Measurements from ENCODE around the gene LCE1E. TPM values are rescaled to one million over a fixed set of nuclear protein-coding genes. Genes with fewer than 3 reads are reported as not detected.

Gene LCE1E
- total and polyA plus RNA-seq, 10 of the 15 experiments (the other 5 are each of a cell fraction or from before 2014, with no cell fraction given) = 0.33 to 8.2 (median 1.3) TPM; not detected in 1

- RAD21 ChIA-PET (ENCODE audit: unreplicated experiment) = no interaction called here
- Histone ChIP-seq H3K4me1 (ENCODE audit: control insufficient read depth, insufficient read depth, low read length) (no peaks in the 10 kb centered on the region), H3K79me2 (ENCODE audit: control insufficient read depth, insufficient read depth, low read length) (no peaks in the 10 kb centered on the region), H2AFZ (ENCODE audit: control insufficient read depth, low read depth, low read length) (no peak within 1 kb of the TSS), H3K36me3 (ENCODE audit: control insufficient read depth in 2 of 2, insufficient read depth in 2 of 2, low read length in 1 of 2) (no peaks in the 10 kb centered on the region), H3K4me3 (no peak within 1 kb of the TSS), H3K9ac (ENCODE audit: control insufficient read depth, insufficient read depth, low read length) (no peak within 1 kb of the TSS), H3K4me2 (ENCODE audit: control insufficient read depth, insufficient read depth) (no peak within 1 kb of the TSS), H3K27me3 (replicated peaks in 1 of 2; ENCODE audit: control insufficient read depth in 2 of 2, insufficient read depth in 2 of 2, low read length in 1 of 2) (no peaks in the 10 kb centered on the region), H4K20me1 (ENCODE audit: control insufficient read depth, insufficient read depth) (no peaks in the 10 kb centered on the region), H3K27ac (ENCODE audit: control insufficient read depth, insufficient read depth) (no peak within 1 kb of the TSS), H3K9me3 (replicated peaks; ENCODE audit: control insufficient read depth, insufficient read depth, low read length) (no peaks in the 10 kb centered on the region)
- no peak for ATAC-seq
- 24% methylated on average over 6 of the region's 6 CpGs for WGBS (ENCODE audit: insufficient coverage, insufficient replicate concordance, low lambda C conversion rate, missing lambda C conversion rate)
- intact Hi-C loops (cut with micrococcal nuclease; ENCODE audit: unreplicated experiment) = no loop called here
- BruUV-seq (replicated peaks) = no TSS peak
- no peak for DNase-seq (ENCODE audit: low read depth, low spot score)
- in situ Hi-C loops (cut with MboI) = no loop called here
- SMC1A ChIA-PET (ENCODE audit: uncharacterized antibody, unreplicated experiment) = no interaction called here
- FAIRE-seq = no peak
- POLR2A ChIA-PET = no interaction called here
- TF ChIP-seq NFYB (IDR thresholded peaks at IDR 0.05; ENCODE audit: insufficient read depth, low read depth, low read length) = no peak
- no peak for TF ChIP-seq RB1 (IDR thresholded peaks at IDR 0.05; ENCODE audit: borderline replicate concordance)
- TF ChIP-seq NFIC (IDR thresholded peaks at IDR 0.05; ENCODE audit: low read depth, low read length) = no peak
- no peak for TF ChIP-seq MTA3 (IDR thresholded peaks at IDR 0.05; ENCODE audit: borderline replicate concordance, low read length)
- no peak for TF ChIP-seq RAD21 (IDR thresholded peaks at IDR 0.05; ENCODE audit: insufficient read depth, low read depth, low read length)
- TF ChIP-seq EED (IDR thresholded peaks at IDR 0.05; ENCODE audit: low read depth) = no peak
- TF ChIP-seq SIN3A (IDR thresholded peaks at IDR 0.05; ENCODE audit: low read depth, low read length) = no peak
- no peak for TF ChIP-seq USF2 (IDR thresholded peaks at IDR 0.05; ENCODE audit: borderline replicate concordance, low read depth, low read length)
- CTCF ChIA-PET = no interaction called here
These were observed 28.3 kb upstream of the LCE1E start, which contains the start of gene KPRP for GRCh38 chr1:152757747-152758146. Gene KPRP, plus strand, starts transcription at chr1:152758025. Its CDS starts 1,564 bp downstream, at chr1:152759589.

GRCh38 chr1:152758636-152759035 lies 27.4 kb upstream of the LCE1E start:
- H3K79me2 ChIP-seq (ENCODE audit: control insufficient read depth, insufficient read depth, low read length) = no peaks in the 10 kb centered on the region
- FAIRE-seq = no peak
- RAD21 ChIA-PET (ENCODE audit: unreplicated experiment) = no interaction called here
- CTCF ChIA-PET = no interaction called here
- no peaks in the 10 kb centered on the region for H3K9me3 ChIP-seq (replicated peaks; ENCODE audit: control insufficient read depth, insufficient read depth, low read length)
- no peak overlapping the region for H3K27ac ChIP-seq (ENCODE audit: control insufficient read depth, insufficient read depth)
- in situ Hi-C loops (cut with MboI) = no loop called here
- intact Hi-C loops (cut with micrococcal nuclease; ENCODE audit: unreplicated experiment) = no loop called here
- H3K4me1 ChIP-seq (ENCODE audit: control insufficient read depth, insufficient read depth, low read length) = no peaks in the 10 kb centered on the region
- H4K20me1 ChIP-seq (ENCODE audit: control insufficient read depth, insufficient read depth) = no peaks in the 10 kb centered on the region
- H3K36me3 ChIP-seq (ENCODE audit: control insufficient read depth in 2 of 2, insufficient read depth in 2 of 2, low read length in 1 of 2) = no peaks in the 10 kb centered on the region
- POLR2A ChIA-PET = no interaction called here
- no peak overlapping the region for H3K4me3 ChIP-seq
- whole genome bisulfite sequencing (ENCODE audit: insufficient coverage, insufficient replicate concordance, low lambda C conversion rate, missing lambda C conversion rate) = 0% methylated on average over 4 of the region's 4 CpGs
- no peak overlapping the region for H2AFZ ChIP-seq (ENCODE audit: control insufficient read depth, low read depth, low read length)
- no peaks in the 10 kb centered on the region for H3K27me3 ChIP-seq (replicated peaks in 1 of 2; ENCODE audit: control insufficient read depth in 2 of 2, insufficient read depth in 2 of 2, low read length in 1 of 2)
- H3K4me2 ChIP-seq (ENCODE audit: control insufficient read depth, insufficient read depth) = no peak overlapping the region
- DNase-seq (ENCODE audit: low read depth, low spot score) = no peak
- SMC1A ChIA-PET (ENCODE audit: uncharacterized antibody, unreplicated experiment) = no interaction called here
- H3K9ac ChIP-seq (ENCODE audit: control insufficient read depth, insufficient read depth, low read length) = no peak overlapping the region
- ATAC-seq = no peak
- BruUV-seq (replicated peaks) = no TSS peak
- TF ChIP-seq RBBP5 (conservative IDR thresholded peaks at IDR 0.05) (no peak), SREBF2 (IDR thresholded peaks at IDR 0.05; ENCODE audit: low read length) (no peak), TARDBP (IDR thresholded peaks at IDR 0.05; ENCODE audit: borderline replicate concordance) (no peak), ZNF217 (IDR thresholded peaks at IDR 0.05) (no peak), TCF3 (IDR thresholded peaks at IDR 0.05; ENCODE audit: borderline replicate concordance, insufficient read depth, low read depth, low read length) (no peak), SKIL (IDR thresholded peaks at IDR 0.05; ENCODE audit: low read depth, poor library complexity, severe bottlenecking) (no peak), ASH2L (IDR thresholded peaks at IDR 0.05; ENCODE audit: borderline replicate concordance, low read depth) (no peak)
